ENCODE results near the gene MYDGF.
"Not testable (repeated sequence)": the region's sequence is repeated elsewhere in the genome, so short reads cannot be mapped to it uniquely, and the experiment has no call there.

The MYDGF gene
- 28.9 to 90.0 reads per million in 2 experiments for total RNA-seq

GRCh38 chr19:4669723-4670480 is at the start of gene MYDGF:
Gene MYDGF, minus strand, starts transcription at chr19:4670342. Its CDS starts 8 bp downstream, at chr19:4670334.
- peak; percentile 91 for DNase-seq (ENCODE audit: low read depth)

DNA sequence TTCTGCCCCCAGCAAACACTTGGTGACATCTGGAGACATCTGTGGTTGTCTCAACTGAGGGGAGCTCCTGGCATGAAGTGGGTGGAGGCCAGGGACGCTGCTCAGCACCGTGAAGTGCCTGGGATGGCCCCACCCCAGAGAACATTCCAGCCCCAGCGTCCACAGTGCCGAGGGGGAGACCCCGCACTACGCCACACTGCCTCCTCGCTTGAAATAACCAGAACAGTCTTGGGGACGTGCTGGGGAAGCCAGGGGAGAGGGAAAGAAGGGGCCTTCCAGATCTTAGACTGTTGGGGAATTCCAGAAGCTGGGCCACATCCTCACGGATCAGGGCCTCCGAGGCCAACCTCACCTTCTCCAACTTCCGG is 49.3 kb upstream of the MYDGF start:
- no peak for DNase-seq (ENCODE audit: low read depth)

DNA sequence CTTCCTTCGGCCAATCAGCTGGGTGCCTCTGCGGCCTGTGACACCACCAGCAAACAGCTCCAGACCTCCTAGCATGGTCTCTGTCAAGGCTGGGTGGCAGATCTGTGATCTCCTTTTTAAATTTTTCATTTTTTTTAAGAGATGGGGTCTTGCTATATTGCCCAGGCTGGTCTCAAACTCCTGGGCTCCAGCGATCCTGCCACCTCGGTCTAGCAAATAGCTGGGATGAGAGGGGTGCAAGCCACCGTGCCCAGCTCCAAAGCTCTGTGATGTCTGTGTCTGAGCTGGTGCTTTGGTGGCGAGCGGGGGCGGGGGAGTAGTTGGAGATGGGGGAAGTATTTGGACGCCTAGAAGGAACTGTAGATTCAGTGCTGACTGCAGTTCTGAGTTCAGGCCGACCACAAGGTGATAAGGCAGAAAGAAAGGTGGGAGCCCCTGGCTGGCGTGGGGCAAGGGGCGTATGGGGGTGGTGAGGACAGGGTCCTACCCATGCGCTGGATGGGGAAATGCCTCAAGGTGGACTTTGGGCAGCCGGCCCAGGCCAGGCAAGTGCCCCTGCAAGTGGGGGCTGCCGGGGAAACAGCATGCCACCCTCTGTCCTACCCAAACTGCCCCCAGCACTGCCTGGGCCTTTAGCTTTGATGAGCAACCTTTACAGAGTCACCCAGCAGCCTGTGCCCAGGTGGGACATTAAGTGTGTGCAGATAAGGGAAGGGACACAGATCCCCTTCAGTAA is 48.0 kb upstream of the MYDGF start:
- no peak for DNase-seq (ENCODE audit: low read depth)

DNA sequence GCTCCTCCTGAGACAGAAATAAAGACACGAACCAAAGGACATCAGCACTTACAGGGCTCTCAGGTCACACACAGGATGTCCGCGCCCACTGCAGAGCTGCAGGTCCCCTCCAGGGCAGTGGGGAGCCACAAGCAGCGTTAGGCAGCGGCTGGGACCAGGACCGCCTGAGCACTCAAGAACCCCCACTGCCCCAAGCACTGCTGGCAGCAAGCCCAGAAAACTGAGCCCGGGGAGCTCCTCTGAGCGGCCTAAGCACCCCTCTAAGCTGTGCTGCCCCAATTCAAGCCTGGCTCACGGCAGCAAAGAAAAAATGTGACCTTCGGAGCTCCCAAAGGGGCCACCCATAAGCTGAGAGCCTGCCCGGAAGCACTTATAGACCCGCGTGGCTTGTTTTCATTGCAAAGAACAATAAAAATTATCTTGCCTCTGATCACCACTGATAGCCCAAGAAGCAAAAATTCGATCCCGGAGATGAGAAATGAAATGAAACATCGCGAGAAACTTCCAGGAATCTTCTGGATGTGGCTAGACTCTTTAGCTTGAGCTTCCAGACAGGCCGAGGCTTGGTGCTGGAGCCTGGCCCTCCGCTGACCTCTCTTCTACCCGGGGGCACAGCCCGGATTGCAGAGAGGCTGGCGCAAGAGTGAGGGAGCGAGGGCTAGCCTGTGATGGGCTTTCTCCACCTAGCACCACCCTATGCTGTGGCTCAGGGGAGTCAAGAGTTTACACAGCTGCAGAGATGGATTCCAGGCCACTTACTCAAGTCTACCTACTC is 47.2 kb upstream of the MYDGF start:
- no peak for DNase-seq (ENCODE audit: low read depth)

DNA sequence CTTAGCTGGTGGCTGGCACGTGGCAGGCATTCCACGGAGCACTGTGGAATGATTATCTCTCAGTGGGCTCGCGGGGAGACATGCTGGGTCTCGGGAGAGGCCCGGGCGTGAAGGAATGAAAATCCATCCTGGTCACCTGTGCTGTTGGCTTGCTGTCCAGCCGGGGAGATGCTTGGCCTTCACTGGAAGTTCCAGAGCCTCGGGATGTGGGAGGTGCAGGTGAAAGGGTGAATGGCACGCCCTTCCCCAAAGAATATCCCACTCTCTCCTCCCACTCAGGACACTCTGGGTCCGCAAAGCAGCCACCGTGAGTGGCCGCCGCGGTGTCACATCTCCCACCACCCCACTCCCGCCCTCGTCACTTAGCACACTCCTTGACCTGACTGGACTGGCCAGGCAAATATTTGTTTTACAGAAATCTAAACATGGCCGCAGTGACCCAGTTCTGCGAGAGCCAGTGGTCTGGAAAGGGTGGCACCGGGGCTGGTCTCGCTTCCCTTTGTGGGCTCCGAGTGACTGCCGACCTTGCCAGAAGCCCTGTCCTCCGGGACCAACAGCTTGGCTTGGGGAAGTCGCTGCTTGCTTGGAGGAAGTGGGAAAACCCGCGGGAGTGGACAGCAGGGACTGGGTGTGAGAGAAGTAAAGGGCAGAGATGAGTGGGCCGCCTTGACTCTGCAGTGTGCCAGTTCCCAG is 45.5 kb upstream of the MYDGF start:
- no peak for DNase-seq (ENCODE audit: low read depth)

DNA sequence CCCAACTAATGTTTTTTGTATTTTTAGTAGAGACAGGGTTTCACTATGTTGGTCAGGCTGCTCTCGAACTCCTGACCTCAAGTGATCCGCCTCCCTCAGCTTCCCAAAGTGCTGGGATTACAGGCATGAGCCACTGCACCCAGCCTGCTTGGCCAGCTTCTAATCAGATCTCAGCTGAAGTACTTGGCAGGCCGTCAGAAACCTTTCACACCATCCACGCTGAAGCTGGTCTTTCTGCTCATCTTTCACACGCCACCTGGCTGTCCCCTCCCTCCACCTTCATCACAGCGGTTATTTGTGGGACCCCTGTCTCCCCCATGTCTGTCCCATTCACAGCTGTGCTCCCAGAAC is 45.0 kb upstream of the MYDGF start:
- DNase-seq (ENCODE audit: low read depth): not testable (repeated sequence)

GRCh38 chr19:4714016-4714415 is 43.9 kb upstream of the MYDGF start:
- DNase-seq (ENCODE audit: low read depth): no peak

DNA sequence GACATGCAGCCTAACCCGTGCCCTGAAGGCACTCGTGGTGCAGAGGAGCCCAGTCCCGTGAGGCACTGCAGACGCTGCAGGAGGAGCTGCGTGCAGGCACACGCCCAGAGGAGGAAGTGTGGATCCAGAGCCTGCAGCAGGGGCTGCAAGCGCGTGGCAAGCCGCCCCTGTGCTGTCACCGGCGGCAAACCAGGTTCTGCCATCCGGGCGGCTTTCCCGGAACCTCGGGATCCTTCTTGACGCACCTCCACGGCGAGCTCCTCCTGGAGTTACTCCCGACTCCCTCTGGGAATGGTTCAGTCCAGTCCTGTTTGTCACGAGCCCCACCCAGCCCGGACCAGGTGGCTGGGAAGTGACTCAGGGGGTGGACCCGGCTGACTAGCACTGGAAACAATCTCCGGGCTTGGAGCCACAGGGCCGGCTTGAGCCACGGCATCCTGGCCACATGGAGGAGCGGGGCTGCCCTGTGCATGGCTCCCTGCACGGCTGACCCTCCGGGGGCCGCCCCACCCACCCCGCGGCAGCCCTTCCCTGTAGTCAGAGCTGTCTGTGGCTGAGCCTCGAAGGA is 43.3 kb upstream of the MYDGF start:
- DNase-seq (ENCODE audit: low read depth): no peak

DNA sequence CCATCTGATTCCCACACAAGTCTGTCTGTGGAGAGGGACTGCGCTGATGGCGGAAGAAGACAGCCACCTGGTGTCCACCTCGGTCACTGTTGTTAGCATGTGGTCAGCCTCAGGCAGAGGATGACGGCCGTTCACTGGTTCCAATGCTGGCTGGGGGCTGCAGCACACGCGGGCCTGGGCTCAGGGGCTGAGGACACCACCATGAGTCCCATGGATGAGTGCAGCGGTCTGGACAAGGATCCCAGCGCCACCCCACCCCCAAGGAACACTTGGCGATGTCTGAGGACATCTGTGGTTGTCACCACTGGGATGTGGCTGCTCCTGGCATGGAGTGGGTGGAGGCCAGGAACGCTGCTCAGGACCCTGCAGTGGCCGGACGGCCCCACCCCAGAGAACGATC is 42.6 kb upstream of the MYDGF start:
- no peak for DNase-seq (ENCODE audit: low read depth)

- DNase-seq (ENCODE audit: low read depth): no peak
These were observed 41.1 kb upstream of the MYDGF start for GRCh38 chr19:4711211-4711610.

- DNase-seq (ENCODE audit: low read depth): no peak
These were observed 40.1 kb upstream of the MYDGF start for GRCh38 chr19:4710281-4710600.

- no peak for DNase-seq (ENCODE audit: low read depth)
These were observed 39.5 kb upstream of the MYDGF start for GRCh38 chr19:4709440-4710280.

DNA sequence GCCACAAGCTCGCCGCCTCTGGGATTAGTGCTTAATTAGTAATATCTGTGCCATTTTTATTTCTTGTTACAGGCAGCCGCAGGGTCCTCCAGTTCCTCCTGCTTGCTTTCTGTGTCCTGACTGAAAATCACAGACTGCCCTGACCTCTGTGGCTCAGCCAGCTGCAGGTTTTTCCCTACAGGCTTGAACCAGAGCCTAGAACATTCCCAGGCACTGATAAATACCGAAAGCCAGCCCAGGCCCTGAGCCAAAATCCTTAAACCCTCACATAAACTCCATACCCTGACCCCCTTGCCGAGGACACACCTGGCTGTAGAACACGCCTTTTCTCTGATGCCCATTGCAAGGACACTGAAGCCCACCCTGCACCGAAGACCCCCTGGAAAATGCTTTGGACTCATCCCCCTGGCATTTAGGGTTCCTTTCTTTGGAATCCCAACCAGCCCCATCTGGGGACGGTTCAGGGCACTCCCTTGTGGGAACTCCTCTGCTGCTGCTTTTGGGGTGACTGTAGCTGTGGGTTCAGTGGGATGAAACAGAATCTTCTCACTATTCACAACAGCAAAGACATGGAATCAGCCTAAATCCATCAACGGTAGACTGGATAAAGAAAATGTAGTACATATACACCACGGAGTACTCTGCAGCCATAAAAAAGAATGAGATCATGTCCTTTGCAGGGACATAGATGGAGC is 38.0 kb upstream of the MYDGF start:
- no peak for DNase-seq (ENCODE audit: low read depth)

DNA sequence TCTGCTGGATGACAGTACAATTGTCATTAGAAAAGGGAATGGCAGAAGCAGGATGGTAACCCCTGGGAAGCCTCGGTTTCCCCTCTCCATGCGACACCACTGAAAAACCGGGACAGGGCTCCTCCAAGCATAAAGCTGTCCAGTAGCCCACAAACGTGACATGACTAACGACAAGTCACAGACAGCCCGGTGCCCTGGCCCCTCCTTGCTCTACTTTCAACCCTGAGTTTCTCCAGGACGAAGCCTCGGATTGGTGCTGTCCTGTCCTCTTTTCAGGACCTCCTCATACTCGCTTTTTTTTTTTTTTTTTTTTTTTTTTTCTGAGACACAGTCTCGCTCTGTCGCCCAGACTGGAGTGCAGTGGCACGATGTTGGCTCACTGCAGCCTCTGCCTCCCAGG is 37.2 kb upstream of the MYDGF start:
- DNase-seq (ENCODE audit: low read depth): no peak

DNA sequence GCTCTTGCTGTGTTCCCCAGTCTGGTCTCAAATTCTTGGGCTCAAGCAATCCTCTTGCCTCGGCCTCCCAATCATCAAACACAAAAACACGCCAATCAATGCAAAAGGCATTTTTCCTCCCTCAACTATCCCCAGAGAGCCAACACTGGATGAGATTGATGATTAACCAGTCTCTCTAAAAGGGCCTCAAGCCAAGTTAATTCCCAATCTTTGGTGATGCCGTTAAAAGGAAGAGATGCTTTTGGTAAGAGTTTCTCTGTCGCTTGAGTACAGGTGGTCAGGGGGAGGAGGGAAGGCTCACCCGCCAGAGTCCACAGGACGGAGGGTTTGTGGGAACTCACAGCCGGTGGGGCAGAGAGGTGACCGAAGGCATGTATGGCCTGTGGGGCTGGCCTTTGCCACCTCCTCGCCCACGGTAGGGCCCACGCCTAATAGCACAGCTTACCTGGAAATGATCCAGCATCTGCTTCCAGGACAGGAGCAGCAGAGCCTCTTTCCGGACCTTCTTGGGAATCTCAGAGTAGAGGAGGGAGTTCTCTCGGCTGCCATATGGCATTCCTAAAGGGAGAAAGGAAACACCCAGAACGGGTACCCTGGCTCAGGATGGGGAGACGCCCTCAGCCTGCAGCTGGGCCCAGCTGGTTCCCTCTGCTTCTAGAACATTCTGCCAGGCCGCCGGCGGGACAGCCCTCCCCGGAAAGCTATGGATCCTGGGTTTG is 35.4 kb upstream of the MYDGF start:
- no peak for DNase-seq (ENCODE audit: low read depth)

- DNase-seq (ENCODE audit: low read depth): no peak
These were observed 34.2 kb upstream of the MYDGF start for GRCh38 chr19:4704317-4704673.

DNA sequence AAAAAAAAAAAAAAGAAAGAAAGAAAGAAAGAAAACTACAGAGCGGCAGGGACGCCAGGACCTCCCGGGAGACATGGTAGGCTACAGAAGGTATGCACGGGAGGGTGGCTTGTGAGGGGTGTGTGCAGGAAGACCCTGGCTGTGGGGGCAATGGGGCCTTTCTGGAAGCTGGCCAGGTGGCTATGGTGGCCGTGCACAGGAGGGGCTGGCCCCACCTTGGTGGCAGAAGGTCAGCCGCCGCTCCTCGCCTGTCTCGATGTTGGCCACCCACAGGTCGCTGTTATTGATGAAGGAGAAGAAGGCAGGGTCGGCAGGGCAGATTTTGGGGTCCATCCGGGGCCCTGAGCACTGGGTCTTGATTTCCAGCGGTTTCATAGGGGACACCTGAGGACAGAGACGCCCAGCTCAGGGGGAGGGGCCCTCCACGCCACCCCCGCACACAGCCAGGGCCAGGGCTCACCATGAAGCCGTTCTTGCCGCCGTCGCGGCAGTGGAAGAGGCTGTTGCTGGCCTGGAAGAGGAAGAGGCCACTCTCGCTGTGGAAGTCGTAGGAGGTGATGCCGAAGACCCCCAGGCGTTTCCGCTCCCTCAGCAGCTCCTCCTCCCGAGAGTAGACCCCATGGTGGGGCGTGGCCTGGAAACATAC is 33.7 kb upstream of the MYDGF start:
- DNase-seq (ENCODE audit: low read depth): no peak

DNA sequence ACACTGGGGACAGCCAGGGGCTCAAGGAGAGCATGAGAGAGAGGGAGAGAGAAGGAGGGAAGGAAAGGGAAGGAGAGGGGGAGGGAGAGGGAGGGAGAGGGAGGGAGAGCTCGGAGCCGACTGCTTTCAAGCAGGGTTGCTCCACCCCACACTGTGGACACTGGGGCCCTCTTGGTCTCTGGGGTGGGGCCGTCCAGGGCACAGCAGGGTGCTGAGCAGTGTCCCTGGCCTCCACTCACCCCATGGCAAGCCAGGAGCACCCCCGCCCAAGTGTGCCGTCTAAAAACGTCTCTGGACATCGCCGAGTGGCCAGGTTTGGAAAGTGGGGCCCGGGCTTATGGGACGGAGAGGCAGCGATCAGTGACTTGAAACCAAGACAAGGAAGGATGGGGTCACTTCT is 32.6 kb upstream of the MYDGF start:
- no peak for DNase-seq (ENCODE audit: low read depth)

DNA sequence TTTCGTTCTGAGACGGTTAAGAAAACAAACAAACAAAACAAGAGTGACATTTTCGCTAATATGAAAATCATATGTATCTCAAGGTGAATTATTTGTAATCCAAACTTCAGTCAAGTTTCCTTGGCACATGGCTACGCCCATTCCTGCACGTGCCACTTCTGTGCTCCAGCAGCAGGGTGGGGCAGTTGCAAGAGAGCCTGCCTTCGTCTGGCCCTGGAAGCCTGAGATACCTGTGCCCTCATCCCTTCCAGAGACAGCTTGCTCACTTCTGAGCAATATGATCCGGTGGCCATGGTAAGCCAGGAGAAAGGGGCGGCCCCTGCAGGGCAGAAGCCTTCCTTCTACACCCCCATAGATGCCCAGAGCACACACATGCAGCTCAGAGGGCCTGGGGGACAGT is 31.4 kb upstream of the MYDGF start:
- DNase-seq (ENCODE audit: low read depth): no peak

DNA sequence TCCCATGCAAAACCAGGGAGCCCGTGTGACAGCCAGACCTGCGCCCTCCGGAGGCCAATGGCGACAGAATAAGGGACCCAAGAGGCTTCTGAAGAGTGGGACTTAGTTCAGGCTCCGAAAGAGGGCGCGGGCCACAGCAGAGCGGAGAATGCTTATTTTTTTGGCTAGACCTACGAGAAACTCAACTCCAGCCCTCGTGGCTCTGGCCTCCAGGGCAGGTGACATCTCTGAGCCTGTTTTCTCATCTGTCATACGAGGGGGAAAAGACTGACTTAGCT is 30.5 kb upstream of the MYDGF start:
- no peak for DNase-seq (ENCODE audit: low read depth)
